GM21576 (cell line): ENCODE data around the gene ZYX.

Experiments
- ATAC-seq: cut with Tn5 transposase; IDR thresholded peaks from one replicate; pipeline ENCODE4 v1.9.1; 2021; ENCODE audit warnings: mild to moderate bottlenecking, moderate library complexity; ENCODE audit not compliant: unreplicated experiment

The ZYX gene

GRCh38 chr7:143380646-143381426 is at the start of gene ZYX:
Gene ZYX, plus strand, starts transcription at chr7:143381345. Its CDS starts 227 bp downstream, at chr7:143381572.
- peak; percentile 70 for ATAC-seq

- ATAC-seq, result no peak
Measured at GRCh38 chr7:143334244-143334643, 46.9 kb upstream of the ZYX start.

GRCh38 chr7:143337216-143337615 is 43.9 kb upstream of the ZYX start:
- no peak for ATAC-seq

GRCh38 chr7:143341842-143342241 is 39.3 kb upstream of the ZYX start:
- ATAC-seq, result no peak

- no peak for ATAC-seq
Measured at GRCh38 chr7:143343596-143343995, 37.5 kb upstream of the ZYX start.

GRCh38 chr7:143345428-143345900 is 35.7 kb upstream of the ZYX start:
- ATAC-seq, result peak; percentile 71

GRCh38 chr7:143346018-143346417 is 35.1 kb upstream of the ZYX start:
- no peak for ATAC-seq

GRCh38 chr7:143347950-143348349 is 33.2 kb upstream of the ZYX start:
- no peak for ATAC-seq

- no peak for ATAC-seq
Measured at GRCh38 chr7:143351060-143351459, 30.1 kb upstream of the ZYX start.

- no peak for ATAC-seq
Measured at GRCh38 chr7:143351574-143351973, 29.6 kb upstream of the ZYX start.

GRCh38 chr7:143352531-143353002 is 28.6 kb upstream of the ZYX start:
- ATAC-seq, result no peak

GRCh38 chr7:143354376-143354775 is 26.8 kb upstream of the ZYX start:
- no peak for ATAC-seq

- no peak for ATAC-seq
Measured at GRCh38 chr7:143354965-143355364, 26.2 kb upstream of the ZYX start.

- no peak for ATAC-seq
Measured at GRCh38 chr7:143355450-143356385, 25.4 kb upstream of the ZYX start.

- ATAC-seq, result no peak
Measured at GRCh38 chr7:143356414-143357050, 24.6 kb upstream of the ZYX start.

GRCh38 chr7:143358626-143359025 is 22.5 kb upstream of the ZYX start:
- no peak for ATAC-seq

GRCh38 chr7:143359771-143360353 is 21.3 kb upstream of the ZYX start:
- ATAC-seq, result no peak

- no peak for ATAC-seq
Measured at GRCh38 chr7:143360788-143361551, 20.2 kb upstream of the ZYX start.

- no peak for ATAC-seq
Measured at GRCh38 chr7:143361552-143362130, 19.5 kb upstream of the ZYX start.
